DOHH2 (cell line): ENCODE results near the gene SIGLEC11.

ENCODE experiments used
- H3F3A ChIP-seq: fragments of 200-600 bp; sonication (generic), shearing (Covaris generic); 2 replicates; pipeline ENCODE4 v1.6.0; 2016; ENCODE audit warnings: antibody characterized with exemption, mild to moderate bottlenecking; ENCODE audit not compliant: control insufficient read depth, insufficient read depth
- H3K27ac ChIP-seq: fragments of 200-600 bp; sonication (generic); 2 replicates; pipeline ENCODE4 v1.5.1; 2014; ENCODE audit warnings: low read depth, mild to moderate bottlenecking, low read length, moderate library complexity
- H3K27me3 ChIP-seq: fragments of 200-600 bp; sonication (generic); 2 replicates; pipeline ENCODE4 v1.6.1; 2014; ENCODE audit warnings: mild to moderate bottlenecking, low read length, mixed read lengths; ENCODE audit not compliant: control insufficient read depth
- H3K36me3 ChIP-seq: fragments of 200-600 bp; sonication (generic); 2 replicates; pipeline ENCODE4 v1.6.1; 2014; ENCODE audit warnings: mild to moderate bottlenecking, low read length, moderate library complexity, mixed read lengths; ENCODE audit not compliant: control insufficient read depth
- H3K4me1 ChIP-seq: fragments of 200-600 bp; sonication (generic); 2 replicates; pipeline ENCODE4 v1.6.1; 2014; ENCODE audit warnings: mild to moderate bottlenecking, low read length, mixed read lengths; ENCODE audit not compliant: control insufficient read depth
- H3K4me2 ChIP-seq: fragments of 200-600 bp; sonication (generic); 2 replicates; pipeline ENCODE4 v1.6.0; 2014; ENCODE audit warnings: mild to moderate bottlenecking, low read length, moderate library complexity
- H3K4me3 ChIP-seq: fragments of 200-600 bp; sonication (generic); 2 replicates; pipeline ENCODE4 v1.5.1; 2014; ENCODE audit warnings: mild to moderate bottlenecking, low read length, mixed read lengths
- H3K79me2 ChIP-seq: fragments of 200-600 bp; sonication (generic); 2 replicates; pipeline ENCODE4 v1.6.1; 2014; ENCODE audit warnings: mild to moderate bottlenecking, low read length, mixed read lengths; ENCODE audit not compliant: control insufficient read depth
- H3K9me2 ChIP-seq: fragments of 200-600 bp; sonication (generic); replicated peaks from 2 replicates; pipeline ENCODE4 v1.6.1; 2014; ENCODE audit warnings: mild to moderate bottlenecking, low read length, mixed read lengths; ENCODE audit not compliant: control insufficient read depth
- H3K9me3 ChIP-seq: fragments of 200-600 bp; sonication (generic); 2 replicates; pipeline ENCODE4 v1.6.1; 2014; ENCODE audit warnings: antibody characterized with exemption, low read length, mixed read lengths; ENCODE audit not compliant: control insufficient read depth, insufficient read depth
- H4K20me1 ChIP-seq: fragments of 200-600 bp; sonication (generic); 2 replicates; pipeline ENCODE4 v1.6.0; 2014; ENCODE audit warnings: low read depth, mild to moderate bottlenecking, antibody characterized with exemption, low read length, moderate library complexity; ENCODE audit not compliant: control insufficient read depth, insufficient read depth
- EZH2phosphoT487 ChIP-seq: fragments of 200-600 bp; sonication (generic); IDR thresholded peaks from 2 replicates; pipeline ENCODE4 v1.6.1; 2017; ENCODE audit warnings: borderline replicate concordance, mild to moderate bottlenecking, antibody characterized with exemption, low read length, moderate library complexity, mixed read lengths
- TF ChIP-seq, protein P1 (sequence below): fragments of 200-600 bp; sonication (generic); IDR thresholded peaks from one replicate; pipeline ENCODE4 v1.5.1; 2014; ENCODE audit warnings: antibody characterized with exemption, mild to moderate bottlenecking, low read depth, low read length; ENCODE audit not compliant: poor library complexity, severe bottlenecking

SIGLEC11 gene

DNA sequence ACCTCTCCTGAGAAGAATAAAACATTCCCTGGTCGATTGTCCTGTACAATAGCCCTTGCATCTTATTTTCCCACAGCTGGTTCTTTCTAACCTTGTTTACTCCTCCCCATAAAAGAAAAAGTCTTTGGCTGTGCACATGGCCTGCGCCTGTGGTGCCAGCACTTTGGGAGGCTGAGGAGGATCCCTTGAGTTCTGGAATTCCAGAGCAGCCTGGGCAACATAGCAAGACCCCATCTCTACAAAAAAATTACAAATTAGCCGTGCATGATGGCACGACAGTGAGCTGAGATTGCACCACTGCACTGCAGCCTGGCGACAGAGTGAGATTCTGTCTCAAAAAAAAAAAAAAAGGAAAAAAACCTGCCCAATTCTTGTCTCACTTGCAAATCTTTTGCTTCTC is 24.4 kb downstream of the SIGLEC11 start:
- Histone ChIP-seq H3K4me3 (no peak overlapping the region), H3K36me3 (peaks cover 17% of the 10 kb centered on the region), H3K27ac (no peak overlapping the region), H3K4me1 (no peaks in the 10 kb centered on the region), H3K27me3 (no peaks in the 10 kb centered on the region), H3F3A (no peaks in the 10 kb centered on the region), H3K79me2 (no peaks in the 10 kb centered on the region; the same call in 1 of the 2 replicates), H3K9me2 (no peaks in the 10 kb centered on the region), H3K4me2 (no peak overlapping the region), H4K20me1 (peaks cover 4% of the 10 kb centered on the region; the same call in 1 of the 2 replicates), H3K9me3 (no peaks in the 10 kb centered on the region)
- TF ChIP-seq, protein P1, sequence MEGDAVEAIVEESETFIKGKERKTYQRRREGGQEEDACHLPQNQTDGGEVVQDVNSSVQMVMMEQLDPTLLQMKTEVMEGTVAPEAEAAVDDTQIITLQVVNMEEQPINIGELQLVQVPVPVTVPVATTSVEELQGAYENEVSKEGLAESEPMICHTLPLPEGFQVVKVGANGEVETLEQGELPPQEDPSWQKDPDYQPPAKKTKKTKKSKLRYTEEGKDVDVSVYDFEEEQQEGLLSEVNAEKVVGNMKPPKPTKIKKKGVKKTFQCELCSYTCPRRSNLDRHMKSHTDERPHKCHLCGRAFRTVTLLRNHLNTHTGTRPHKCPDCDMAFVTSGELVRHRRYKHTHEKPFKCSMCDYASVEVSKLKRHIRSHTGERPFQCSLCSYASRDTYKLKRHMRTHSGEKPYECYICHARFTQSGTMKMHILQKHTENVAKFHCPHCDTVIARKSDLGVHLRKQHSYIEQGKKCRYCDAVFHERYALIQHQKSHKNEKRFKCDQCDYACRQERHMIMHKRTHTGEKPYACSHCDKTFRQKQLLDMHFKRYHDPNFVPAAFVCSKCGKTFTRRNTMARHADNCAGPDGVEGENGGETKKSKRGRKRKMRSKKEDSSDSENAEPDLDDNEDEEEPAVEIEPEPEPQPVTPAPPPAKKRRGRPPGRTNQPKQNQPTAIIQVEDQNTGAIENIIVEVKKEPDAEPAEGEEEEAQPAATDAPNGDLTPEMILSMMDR, result no peak
- TF ChIP-seq EZH2phosphoT487, result no peak

DNA sequence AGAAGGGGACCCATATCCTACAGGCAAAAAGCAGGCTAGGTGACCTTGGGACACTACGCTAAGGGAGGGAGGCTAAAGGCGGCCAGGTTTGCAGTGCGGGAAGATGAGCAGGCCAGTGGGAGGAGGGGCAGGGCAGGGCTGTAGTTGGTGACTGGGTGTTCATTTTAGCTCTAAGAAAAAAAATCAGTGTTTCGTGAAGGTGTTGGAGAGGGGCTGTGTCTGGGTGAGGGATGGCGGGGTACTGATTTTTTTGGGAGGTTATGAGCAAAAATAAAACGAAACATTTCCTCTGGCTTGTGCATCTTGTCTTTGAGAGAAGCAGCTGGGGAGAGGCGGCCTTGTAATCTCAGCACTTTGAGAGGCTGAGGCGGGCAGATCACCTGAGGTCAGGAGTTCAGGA is 27.3 kb downstream of the SIGLEC11 start:
- no peaks in the 10 kb centered on the region for H3K9me3 ChIP-seq
- no peaks in the 10 kb centered on the region for H3K27me3 ChIP-seq
- no peaks in the 10 kb centered on the region for H3K9me2 ChIP-seq
- H3K27ac ChIP-seq, result no peak overlapping the region
- peaks cover 41% of the 10 kb centered on the region for H3K36me3 ChIP-seq
- H4K20me1 ChIP-seq, result peaks cover 4% of the 10 kb centered on the region; the same call in 1 of the 2 replicates
- no peak overlapping the region for H3K4me3 ChIP-seq
- peaks cover 25% of the 10 kb centered on the region for H3K79me2 ChIP-seq
- H3F3A ChIP-seq, result no peaks in the 10 kb centered on the region
- H3K4me2 ChIP-seq, result no peak overlapping the region
- H3K4me1 ChIP-seq, result peaks cover 10% of the 10 kb centered on the region
- TF ChIP-seq EZH2phosphoT487, result no peak

DNA sequence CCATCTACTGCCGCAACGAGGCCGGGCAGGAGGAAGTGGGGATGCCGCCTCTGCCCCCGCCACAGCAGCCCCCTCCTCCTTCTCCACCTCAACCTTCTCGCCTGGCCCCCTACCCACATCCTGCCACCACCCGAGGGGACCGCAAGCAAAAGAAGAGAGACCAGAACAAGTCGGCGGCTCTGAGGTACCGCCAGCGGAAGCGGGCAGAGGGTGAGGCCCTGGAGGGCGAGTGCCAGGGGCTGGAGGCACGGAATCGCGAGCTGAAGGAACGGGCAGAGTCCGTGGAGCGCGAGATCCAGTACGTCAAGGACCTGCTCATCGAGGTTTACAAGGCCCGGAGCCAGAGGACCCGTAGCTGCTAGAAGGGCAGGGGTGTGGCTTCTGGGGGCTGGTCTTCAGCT is 28.2 kb downstream of the SIGLEC11 start:
- H3K27ac ChIP-seq, result no peak overlapping the region
- H3F3A ChIP-seq, result no peaks in the 10 kb centered on the region
- no peaks in the 10 kb centered on the region for H3K27me3 ChIP-seq
- H3K36me3 ChIP-seq, result peaks cover 49% of the 10 kb centered on the region
- H4K20me1 ChIP-seq, result peaks cover 6% of the 10 kb centered on the region; the same call in 1 of the 2 replicates
- peaks cover 34% of the 10 kb centered on the region for H3K79me2 ChIP-seq
- no peak overlapping the region for H3K4me3 ChIP-seq
- no peak overlapping the region for H3K4me2 ChIP-seq
- H3K9me2 ChIP-seq, result no peaks in the 10 kb centered on the region
- no peak for TF ChIP-seq EZH2phosphoT487
- TF ChIP-seq, protein P1, result no peak
- H3K9me3 ChIP-seq, result no peaks in the 10 kb centered on the region
- peaks cover 14% of the 10 kb centered on the region for H3K4me1 ChIP-seq

DNA sequence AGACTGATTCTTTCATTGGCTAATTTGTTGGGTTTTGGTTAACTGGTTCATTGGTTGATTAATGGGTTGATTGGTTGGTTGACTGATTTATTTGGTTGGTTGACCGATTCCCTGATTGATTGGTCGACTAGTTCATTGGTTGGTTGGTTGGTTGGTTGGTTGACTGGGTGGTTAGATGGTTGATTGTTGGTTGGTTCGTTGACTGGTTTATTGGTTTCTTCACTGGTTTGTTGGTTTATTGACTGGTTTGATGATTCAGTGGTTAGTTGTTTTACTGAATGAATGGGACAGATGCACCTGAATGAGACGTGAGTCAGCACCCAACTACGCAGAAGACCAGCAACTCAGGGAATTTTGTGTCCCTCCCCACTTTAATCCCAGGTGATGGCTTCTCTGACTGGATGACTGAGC is 28.9 kb downstream of the SIGLEC11 start:
- H3K27ac ChIP-seq, result no peak overlapping the region
- H3F3A ChIP-seq, result no peaks in the 10 kb centered on the region
- H3K9me3 ChIP-seq, result no peaks in the 10 kb centered on the region
- peaks cover 13% of the 10 kb centered on the region for H4K20me1 ChIP-seq
- no peaks in the 10 kb centered on the region for H3K27me3 ChIP-seq
- H3K9me2 ChIP-seq, result no peaks in the 10 kb centered on the region
- peaks cover 41% of the 10 kb centered on the region for H3K79me2 ChIP-seq
- peaks cover 21% of the 10 kb centered on the region for H3K4me1 ChIP-seq
- no peak overlapping the region for H3K4me3 ChIP-seq
- no peak for TF ChIP-seq EZH2phosphoT487
- TF ChIP-seq, protein P1, result no peak
- H3K36me3 ChIP-seq, result peaks cover 55% of the 10 kb centered on the region
- H3K4me2 ChIP-seq, result no peak overlapping the region
